AML-193 (cell line): ENCODE data around the gene BLTP3B.
"Not testable (repeated sequence)": the region's sequence is repeated elsewhere in the genome, so short reads cannot be mapped to it uniquely, and the experiment has no call there.

Experiments
- DNase-seq, 2 experiments: peaks; one replicate each; lab custom pipeline; 2025; lab: John Stamatoyannopoulos, UW

Gene BLTP3B

GRCh38 chr12:100142851-100143559 lies at the start of gene BLTP3B:
BLTP3B (minus strand) TSS chr12:100142874; CDS start chr12:100142635, 239 bp downstream.
- peak; percentile 64 to 71 for DNase-seq

- DNase-seq = no peak
Observed at GRCh38 chr12:100189636-100190394, 47.1 kb upstream of the BLTP3B start.

- DNase-seq = not testable (repeated sequence)
Observed at GRCh38 chr12:100188888-100189635, 46.4 kb upstream of the BLTP3B start.

GRCh38 chr12:100187857-100188519 lies 45.3 kb upstream of the BLTP3B start:
- DNase-seq = no peak

- no peak for DNase-seq
Observed at GRCh38 chr12:100187068-100187467, 44.4 kb upstream of the BLTP3B start.

GRCh38 chr12:100186071-100186470 lies 43.4 kb upstream of the BLTP3B start:
- DNase-seq = no peak

GRCh38 chr12:100185361-100185894 lies 42.8 kb upstream of the BLTP3B start:
- DNase-seq = no peak

- no peak for DNase-seq
Observed at GRCh38 chr12:100184549-100185145, 42.0 kb upstream of the BLTP3B start.

- DNase-seq = no peak
Observed at GRCh38 chr12:100179252-100179651, 36.6 kb upstream of the BLTP3B start.

- DNase-seq = not testable (repeated sequence)
Observed at GRCh38 chr12:100176493-100176892, 33.8 kb upstream of the BLTP3B start.

GRCh38 chr12:100174495-100174894 lies 31.8 kb upstream of the BLTP3B start:
- DNase-seq = no peak

- no peak for DNase-seq
Observed at GRCh38 chr12:100173111-100173510, 30.4 kb upstream of the BLTP3B start.

GRCh38 chr12:100171248-100171647 lies 28.6 kb upstream of the BLTP3B start:
- no peak for DNase-seq

- no peak for DNase-seq
Observed at GRCh38 chr12:100170313-100170858, 27.7 kb upstream of the BLTP3B start.

- no peak for DNase-seq
Observed at GRCh38 chr12:100169345-100169744, 26.7 kb upstream of the BLTP3B start.

GRCh38 chr12:100168562-100168961 lies 25.9 kb upstream of the BLTP3B start:
- no peak for DNase-seq

GRCh38 chr12:100166232-100166631 lies 23.6 kb upstream of the BLTP3B start:
- DNase-seq = no peak

GRCh38 chr12:100165356-100165755 lies 22.7 kb upstream of the BLTP3B start:
- DNase-seq = no peak

- DNase-seq = peak in 1 of 2 experiments; percentile 22
Observed at GRCh38 chr12:100164153-100164704, 21.6 kb upstream of the BLTP3B start.

GRCh38 chr12:100163416-100164152 lies 20.9 kb upstream of the BLTP3B start:
- peak; percentile 72 to 84 for DNase-seq
